Tibial artery (tissue), 4 donors: ENCODE results near the gene GALK2.
A peak's percentile ranks its signal among the peaks of the same experiment; 100 is the strongest.

Experiments
- DNase-seq, 2 donors: peaks; one replicate each; pipeline ENCODE4 v3.0.0-alpha.2; 2019
- H3K27ac ChIP-seq, 2 donors: fragments of 200-600 bp; sonication (generic) in 1 of 2; 1 replicate in 1 of 2; 2 replicates in 1 of 2; pipeline ENCODE4 v1.5.1; 2018 to 2019; ENCODE audit warnings: mild to moderate bottlenecking in 1 of 2
- H3K27me3 ChIP-seq, 2 donors: fragments of 200-600 bp; sonication (generic) in 1 of 2; one replicate each; pipeline versions ENCODE4 v1.5.1 to v1.6.0; 2016 to 2019
- H3K36me3 ChIP-seq, 3 donors: fragments of 200-600 bp; sonication (generic) in 2 of 3; one replicate each; pipeline ENCODE4 v1.5.1; 2016 to 2019; ENCODE audit warnings: mild to moderate bottlenecking in 2 of 3
- H3K4me1 ChIP-seq, 4 donors: fragments of 200-600 bp; sonication (generic) in 2 of 4; 1 replicate in 3 of 4; 2 replicates in 1 of 4; pipeline ENCODE4 v1.5.1; 2016 to 2019
- H3K4me3 ChIP-seq, 2 donors: fragments of 200-600 bp; sonication (generic) in 1 of 2; 1 replicate in 1 of 2; 2 replicates in 1 of 2; pipeline ENCODE4 v1.5.1; 2018 to 2019; ENCODE audit warnings: mild to moderate bottlenecking in 2 of 2
- H3K9me3 ChIP-seq, 3 donors: fragments of 200-600 bp; sonication (generic) in 1 of 3; one replicate each; pipeline ENCODE4 v1.5.1; 2016 to 2019
- intact Hi-C: fragments of 100-400 bp; cut with DNase I; formaldehyde crosslinking; loops from one replicate; pipeline ENCODE4 v1.15.0; 2023; ENCODE audit warnings: low total_unique reads
- TF ChIP-seq, protein P1 (sequence below), 2 experiments: fragments of 200-600 bp in 1 of 2; fragments of 450-650 bp in 1 of 2; IDR thresholded peaks; one replicate each; pipeline ENCODE4 v1.5.1; 2017 to 2019; ENCODE audit warnings: antibody characterized with exemption in 2 of 2, mild to moderate bottlenecking in 1 of 2, moderate library complexity in 1 of 2

GALK2 gene

DNA sequence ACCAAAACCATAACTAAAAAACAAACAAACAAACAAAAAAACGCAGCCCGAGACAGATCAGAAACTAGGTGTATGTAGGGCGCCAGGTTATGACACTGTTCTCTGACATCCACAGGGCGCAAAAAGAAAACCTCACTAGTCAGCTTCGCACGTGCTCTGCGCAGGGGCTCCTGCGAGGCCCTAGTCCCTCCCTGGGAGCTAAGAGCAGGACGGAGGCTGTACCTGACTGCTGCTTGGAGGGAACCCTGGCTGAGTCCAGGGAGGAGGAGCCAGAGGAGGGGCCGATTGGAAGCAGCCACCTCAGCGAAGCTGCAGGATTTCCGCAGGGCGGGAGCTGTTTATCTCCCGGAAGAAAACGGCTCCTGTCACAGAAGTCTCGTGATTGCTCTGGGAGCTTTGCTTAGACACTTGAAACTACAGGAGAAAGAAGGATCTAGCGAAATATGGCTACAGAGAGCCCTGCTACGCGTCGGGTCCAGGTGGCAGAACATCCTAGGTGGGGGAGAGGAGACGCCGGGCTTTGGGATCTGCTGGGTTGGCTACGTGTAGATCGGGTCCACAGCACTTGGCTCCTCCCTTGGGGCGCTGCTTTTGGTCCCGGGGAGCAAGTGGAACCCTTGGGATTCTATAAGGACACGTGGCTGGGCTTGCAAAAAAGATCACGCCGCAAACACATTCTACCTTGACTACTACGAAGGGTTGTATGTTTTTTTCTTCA lies at the start of gene GALK2:
GALK2 (plus strand) TSS at position 368 of the 718 bp plus-strand sequence; CDS start at position 444, 76 bp downstream.
- Histone ChIP-seq H3K36me3 (no peaks in the 10 kb centered on the region), H3K27ac (peak within 1 kb of the TSS; percentile 82 to 90), H3K4me1 (peaks cover 0 to 21% (median 12%) of the 10 kb centered on the region in 4 donors), H3K4me3 (peak within 1 kb of the TSS; percentile 61 to 79), H3K9me3 (no peaks in the 10 kb centered on the region), H3K27me3 (no peaks in the 10 kb centered on the region)
- peak; percentile 91 to 95 for DNase-seq
- TF ChIP-seq, protein P1, sequence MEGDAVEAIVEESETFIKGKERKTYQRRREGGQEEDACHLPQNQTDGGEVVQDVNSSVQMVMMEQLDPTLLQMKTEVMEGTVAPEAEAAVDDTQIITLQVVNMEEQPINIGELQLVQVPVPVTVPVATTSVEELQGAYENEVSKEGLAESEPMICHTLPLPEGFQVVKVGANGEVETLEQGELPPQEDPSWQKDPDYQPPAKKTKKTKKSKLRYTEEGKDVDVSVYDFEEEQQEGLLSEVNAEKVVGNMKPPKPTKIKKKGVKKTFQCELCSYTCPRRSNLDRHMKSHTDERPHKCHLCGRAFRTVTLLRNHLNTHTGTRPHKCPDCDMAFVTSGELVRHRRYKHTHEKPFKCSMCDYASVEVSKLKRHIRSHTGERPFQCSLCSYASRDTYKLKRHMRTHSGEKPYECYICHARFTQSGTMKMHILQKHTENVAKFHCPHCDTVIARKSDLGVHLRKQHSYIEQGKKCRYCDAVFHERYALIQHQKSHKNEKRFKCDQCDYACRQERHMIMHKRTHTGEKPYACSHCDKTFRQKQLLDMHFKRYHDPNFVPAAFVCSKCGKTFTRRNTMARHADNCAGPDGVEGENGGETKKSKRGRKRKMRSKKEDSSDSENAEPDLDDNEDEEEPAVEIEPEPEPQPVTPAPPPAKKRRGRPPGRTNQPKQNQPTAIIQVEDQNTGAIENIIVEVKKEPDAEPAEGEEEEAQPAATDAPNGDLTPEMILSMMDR (IDR thresholded peaks at IDR 0.05): no peak
- intact Hi-C loops: no loop called here

DNA sequence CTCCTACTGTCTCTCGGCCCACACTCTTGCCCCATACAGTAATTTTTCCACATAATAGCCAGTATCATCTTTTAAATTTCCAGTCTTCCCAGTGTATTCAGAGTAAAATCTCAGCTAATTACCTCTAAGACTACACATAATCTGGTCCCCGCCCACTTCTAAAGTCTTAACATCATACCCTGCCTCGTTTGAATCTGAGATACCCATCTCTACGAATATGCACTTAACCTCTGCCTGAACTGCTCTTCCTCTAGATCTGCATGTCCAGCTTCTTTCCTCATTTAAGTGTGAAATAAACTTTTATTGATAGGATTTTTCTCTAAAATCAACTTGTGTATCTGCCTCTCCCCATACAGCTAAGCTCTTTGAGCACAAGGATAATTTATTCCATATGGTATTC lies 49.2 kb upstream of the GALK2 start:
- peaks cover 7 to 18% (median 10%) of the 10 kb centered on the region in 3 donors for H3K36me3 ChIP-seq
- intact Hi-C loops: no loop called here
- DNase-seq: no peak
- no peak overlapping the region for H3K4me3 ChIP-seq
- H3K27me3 ChIP-seq: no peaks in the 10 kb centered on the region
- TF ChIP-seq, protein P1 (IDR thresholded peaks at IDR 0.05): no peak
- no peak overlapping the region for H3K27ac ChIP-seq
- H3K9me3 ChIP-seq: no peaks in the 10 kb centered on the region
- no peaks in the 10 kb centered on the region for H3K4me1 ChIP-seq

- Histone ChIP-seq H3K36me3 (peaks cover 14 to 26% (median 17%) of the 10 kb centered on the region in 3 donors), H3K27me3 (no peaks in the 10 kb centered on the region), H3K4me1 (no peaks in the 10 kb centered on the region), H3K27ac (no peak overlapping the region), H3K9me3 (no peaks in the 10 kb centered on the region), H3K4me3 (no peak overlapping the region)
- DNase-seq: no peak
- TF ChIP-seq, protein P1 (IDR thresholded peaks at IDR 0.05): no peak
- intact Hi-C loops: no loop called here
Measured at GRCh38 chr15:49121901-49122300, 48.1 kb upstream of the GALK2 start.

DNA sequence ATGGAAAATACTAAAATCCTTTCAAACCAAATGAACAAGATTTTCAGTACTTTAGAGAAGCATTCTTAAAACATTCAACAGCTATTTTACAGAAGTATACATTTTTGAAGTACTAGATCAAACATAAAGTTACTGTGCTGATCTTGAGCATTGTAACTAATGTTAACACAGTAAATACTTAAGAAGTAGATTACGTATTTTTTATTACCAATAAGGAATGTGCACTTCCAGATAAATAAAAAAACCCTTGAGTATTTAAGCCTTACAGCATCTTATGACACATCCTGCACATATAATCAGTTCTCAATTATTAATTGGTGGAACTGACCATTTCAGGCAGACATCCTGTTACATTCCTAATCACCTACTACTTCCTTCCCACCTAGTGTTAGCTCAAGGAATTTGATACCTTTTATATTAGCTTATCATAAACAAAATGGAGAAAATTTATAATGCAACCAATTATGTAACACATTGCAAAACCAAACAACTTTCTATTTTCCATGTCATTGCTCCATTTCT lies 47.4 kb upstream of the GALK2 start:
- TF ChIP-seq, protein P1 (IDR thresholded peaks at IDR 0.05): no peak
- intact Hi-C loops: no loop called here
- Histone ChIP-seq H3K36me3 (peaks cover 21 to 33% (median 22%) of the 10 kb centered on the region in 3 donors), H3K27me3 (no peaks in the 10 kb centered on the region), H3K4me3 (no peak overlapping the region), H3K4me1 (no peaks in the 10 kb centered on the region), H3K27ac (no peak overlapping the region), H3K9me3 (no peaks in the 10 kb centered on the region)
- no peak for DNase-seq

GRCh38 chr15:49124371-49124770 lies 45.7 kb upstream of the GALK2 start:
- intact Hi-C loops: no loop called here
- no peak overlapping the region for H3K27ac ChIP-seq
- H3K36me3 ChIP-seq: peaks cover 35 to 47% (median 37%) of the 10 kb centered on the region in 3 donors
- H3K27me3 ChIP-seq: no peaks in the 10 kb centered on the region
- H3K4me3 ChIP-seq: no peak overlapping the region
- H3K9me3 ChIP-seq: no peaks in the 10 kb centered on the region
- H3K4me1 ChIP-seq: no peaks in the 10 kb centered on the region
- no peak for DNase-seq
- TF ChIP-seq, protein P1 (IDR thresholded peaks at IDR 0.05): no peak
